Stomach (tissue), 4 donors: ENCODE measurements around the gene KIF18A.

Experiments
- CTCF ChIP-seq, 7 experiments: fragments of 450-650 bp in 4 of 7; fragments of 200-600 bp in 3 of 7; sonication (generic) in 3 of 7; IDR thresholded peaks; one replicate each; pipeline ENCODE4 v1.5.1; 2016 to 2019; ENCODE audit warnings: antibody characterized with exemption in 7 of 7, control low read depth in 2 of 7, mild to moderate bottlenecking in 1 of 7
- EP300 ChIP-seq: sonication (generic); formaldehyde crosslinking; IDR thresholded peaks from one replicate; pipeline ENCODE4 v1.6.1; 2017; ENCODE audit warnings: antibody characterized with exemption
- POLR2A ChIP-seq, 4 donors: fragments of 450-650 bp; IDR thresholded peaks; one replicate each; pipeline ENCODE4 v1.6.1; 2016; ENCODE audit warnings: antibody characterized with exemption in 4 of 4, control low read depth in 2 of 4, mild to moderate bottlenecking in 1 of 4, moderate library complexity in 1 of 4
- POLR2AphosphoS5 ChIP-seq, 3 donors: sonication (generic); formaldehyde crosslinking; IDR thresholded peaks; one replicate each; pipeline ENCODE4 v1.6.1; 2016; ENCODE audit warnings: antibody characterized with exemption in 3 of 3

GRCh38 chr11:28104425-28104824 lies 3.5 kb downstream of the KIF18A start:
- TF ChIP-seq POLR2A (IDR thresholded peaks at IDR 0.05) (no peak), CTCF (IDR thresholded peaks at IDR 0.05) (no peak), POLR2AphosphoS5 (IDR thresholded peaks at IDR 0.05) (no peak), EP300 (no peak)
